HepG2 (cell line): ENCODE measurements around the gene NKAIN4. TPM values are rescaled to one million over a fixed set of nuclear protein-coding genes. Genes with fewer than 3 reads are reported as not detected.
A peak's percentile ranks its signal among the peaks of the same experiment; 100 is the strongest.

Source experiments
- AGO2 ChIP-seq: fragments of 200-400 bp; formaldehyde crosslinking; optimal IDR thresholded peaks from 2 replicates; pipeline ENCODE3; 2017; ENCODE audit warnings: mild to moderate bottlenecking, low read depth, low read length, moderate library complexity
- CCAR2 ChIP-seq: fragments of 200-400 bp; formaldehyde crosslinking; optimal IDR thresholded peaks from 2 replicates; pipeline ENCODE3; 2018; ENCODE audit warnings: low read depth, mild to moderate bottlenecking, low read length, moderate library complexity
- GLI4 ChIP-seq: sonication (generic); formaldehyde crosslinking; IDR thresholded peaks from 2 replicates; pipeline ENCODE4 v1.5.1; 2020; ENCODE audit warnings: missing genetic modification reagents, mild to moderate bottlenecking, moderate library complexity, borderline replicate concordance
- HNF4G ChIP-seq, 2 experiments: sonication (generic) in 1 of 2; formaldehyde crosslinking in 1 of 2; IDR thresholded peaks; 2 replicates each; pipeline versions ENCODE4 v1.4.0 to v1.6.1; 2011 to 2020; ENCODE audit warnings: borderline replicate concordance in 2 of 2, low read depth in 2 of 2, mild to moderate bottlenecking in 2 of 2, low read length in 1 of 2, missing genetic modification reagents in 1 of 2, moderate library complexity in 1 of 2
- HNRNPH1 ChIP-seq: fragments of 200-400 bp; formaldehyde crosslinking; optimal IDR thresholded peaks from 2 replicates; pipeline ENCODE3; 2017; ENCODE audit warnings: mild to moderate bottlenecking, low read depth, low read length
- MXD1 ChIP-seq: sonication (generic); formaldehyde crosslinking; IDR thresholded peaks from 2 replicates; pipeline ENCODE4 v1.4.0; 2020; ENCODE audit warnings: mild to moderate bottlenecking, missing genetic modification reagents
- PRDM10 ChIP-seq: sonication (generic); formaldehyde crosslinking; IDR thresholded peaks from 2 replicates; pipeline ENCODE4 v1.4.0; 2020; ENCODE audit warnings: low read depth, missing genetic modification reagents
- RAD51 ChIP-seq: fragments of 450-650 bp; IDR thresholded peaks from 2 replicates; pipeline ENCODE4 v1.6.1; 2016; ENCODE audit warnings: borderline replicate concordance
- ZNF546 ChIP-seq: sonication (generic); formaldehyde crosslinking; conservative IDR thresholded peaks from 2 replicates; pipeline ENCODE4 v1.8.1; 2023; ENCODE audit warnings: mild to moderate bottlenecking, missing genetic modification reagents
- ZNF691 ChIP-seq: sonication (generic); formaldehyde crosslinking; IDR thresholded peaks from 2 replicates; pipeline ENCODE4 v1.4.0; 2020; ENCODE audit warnings: missing genetic modification reagents, low read depth, mild to moderate bottlenecking, borderline replicate concordance
- polyA plus RNA-seq, 8 experiments: library from polyadenylated mRNA; depleted of rRNA in 3 of 8; stranded (reverse) in 7 of 8; unstranded in 1 of 8; fragments of >200 nt; fragmentation: Illumina TruSeq in 4 of 8; extraction: Trizol in 4 of 8; gene quantifications; 2 replicates each; pipeline versions ENCODE4 v1.2.1 to v1.2.3, GENCODE V29; 2011 to 2016; ENCODE audit warnings: low read depth in 4 of 8, missing spikeins in 1 of 8, mixed read lengths in 1 of 8; ENCODE audit not compliant: insufficient read depth in 1 of 8
- total RNA-seq, 5 experiments: library from RNA; depleted of rRNA; stranded (reverse); fragments of >200 nt; fragmentation: Illumina TruSeq; extraction: Trizol; gene quantifications; 2 replicates each; pipeline ENCODE4 v1.2.3, GENCODE V29; 2016; ENCODE audit warnings: low read depth in 1 of 5
- TF ChIP-seq, protein P1 (sequence below): sonication (generic); formaldehyde crosslinking; IDR thresholded peaks from 2 replicates; pipeline ENCODE4 v1.4.0; 2020; ENCODE audit warnings: mild to moderate bottlenecking, missing genetic modification reagents

Gene NKAIN4
- total and polyA plus RNA-seq, 2 of the 13 experiments (the other 11 are each of a cell fraction or from before 2014, with no cell fraction given): not detected

GRCh38 chr20:63289311-63290135 lies 35.3 kb upstream of the NKAIN4 start (continued):
- TF ChIP-seq ZNF546 (0 out of 2 replicates have a peak, but pooled peaks have one; percentile 8), MXD1 (CRISPR knock-in tag) (peak; percentile 20; the same call in 1 of the 2 replicates), HNRNPH1 (no peak), HNF4G (IDR thresholded peaks at IDR 0.05; ENCODE audit: borderline replicate concordance, low read depth, low read length) (no peak), HNF4G (CRISPR knock-in tag; IDR thresholded peaks at IDR 0.05; ENCODE audit: borderline replicate concordance, low read depth) (no peak), GLI4 (CRISPR knock-in tag) (no peak), CCAR2 (no peak), RAD51 (no peak), ZNF691 (no peak), PRDM10 (no peak), AGO2 (peak; percentile 60)
- TF ChIP-seq, protein P1, sequence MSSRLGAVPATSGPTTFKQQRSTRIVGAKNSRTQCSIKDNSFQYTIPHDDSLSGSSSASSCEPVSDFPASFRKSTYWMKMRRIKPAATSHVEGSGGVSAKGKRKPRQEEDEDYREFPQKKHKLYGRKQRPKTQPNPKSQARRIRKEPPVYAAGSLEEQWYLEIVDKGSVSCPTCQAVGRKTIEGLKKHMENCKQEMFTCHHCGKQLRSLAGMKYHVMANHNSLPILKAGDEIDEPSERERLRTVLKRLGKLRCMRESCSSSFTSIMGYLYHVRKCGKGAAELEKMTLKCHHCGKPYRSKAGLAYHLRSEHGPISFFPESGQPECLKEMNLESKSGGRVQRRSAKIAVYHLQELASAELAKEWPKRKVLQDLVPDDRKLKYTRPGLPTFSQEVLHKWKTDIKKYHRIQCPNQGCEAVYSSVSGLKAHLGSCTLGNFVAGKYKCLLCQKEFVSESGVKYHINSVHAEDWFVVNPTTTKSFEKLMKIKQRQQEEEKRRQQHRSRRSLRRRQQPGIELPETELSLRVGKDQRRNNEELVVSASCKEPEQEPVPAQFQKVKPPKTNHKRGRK: no peak
